Bronchial epithelial cell (primary cell): ENCODE results near the gene NBAS. TPM values are rescaled to one million over a fixed set of nuclear protein-coding genes. Genes with fewer than 3 reads are reported as not detected.

Experiments
- DNase-seq: peaks from one replicate; pipeline ENCODE4 v3.0.0-alpha.2; 2010; ENCODE audit warnings: low read depth
- FAIRE-seq: peaks from 2 replicates; lab custom pipeline; 2011; peaks lifted over from hg19 to GRCh38; lab: Jason Lieb, UNC
- H3K27me3 ChIP-seq: 2 replicates; pipeline ENCODE4 v1.5.1; 2011; ENCODE audit warnings: low read length; ENCODE audit not compliant: control insufficient read depth, insufficient read depth
- H3K36me3 ChIP-seq: 2 replicates; pipeline ENCODE4 v1.5.1; 2011; ENCODE audit warnings: low read length; ENCODE audit not compliant: control insufficient read depth, insufficient read depth
- H3K4me3 ChIP-seq: 2 replicates; pipeline ENCODE4 v1.5.1; 2011; ENCODE audit warnings: mild to moderate bottlenecking, low read depth, low read length, control low read depth
- total RNA-seq: library from RNA; depleted of rRNA; stranded (reverse); fragments of >200 nt; gene quantifications from 2 replicates; pipeline ENCODE4 v1.2.1, GENCODE V29; 2014
- TF ChIP-seq, protein P1 (sequence below): IDR thresholded peaks from 2 replicates; pipeline ENCODE4 v1.5.1; 2011; ENCODE audit warnings: mild to moderate bottlenecking, moderate library complexity, low read length, control low read depth, inconsistent platforms; ENCODE audit not compliant: insufficient read depth, severe bottlenecking

Gene NBAS
- total RNA-seq, 1 donor from 2014 or later: 78.2 TPM

GRCh38 chr2:15606481-15607441 lies 45.6 kb upstream of the NBAS start:
- H3K27me3 ChIP-seq: no peaks in the 10 kb centered on the region
- no peak for DNase-seq
- TF ChIP-seq, protein P1, sequence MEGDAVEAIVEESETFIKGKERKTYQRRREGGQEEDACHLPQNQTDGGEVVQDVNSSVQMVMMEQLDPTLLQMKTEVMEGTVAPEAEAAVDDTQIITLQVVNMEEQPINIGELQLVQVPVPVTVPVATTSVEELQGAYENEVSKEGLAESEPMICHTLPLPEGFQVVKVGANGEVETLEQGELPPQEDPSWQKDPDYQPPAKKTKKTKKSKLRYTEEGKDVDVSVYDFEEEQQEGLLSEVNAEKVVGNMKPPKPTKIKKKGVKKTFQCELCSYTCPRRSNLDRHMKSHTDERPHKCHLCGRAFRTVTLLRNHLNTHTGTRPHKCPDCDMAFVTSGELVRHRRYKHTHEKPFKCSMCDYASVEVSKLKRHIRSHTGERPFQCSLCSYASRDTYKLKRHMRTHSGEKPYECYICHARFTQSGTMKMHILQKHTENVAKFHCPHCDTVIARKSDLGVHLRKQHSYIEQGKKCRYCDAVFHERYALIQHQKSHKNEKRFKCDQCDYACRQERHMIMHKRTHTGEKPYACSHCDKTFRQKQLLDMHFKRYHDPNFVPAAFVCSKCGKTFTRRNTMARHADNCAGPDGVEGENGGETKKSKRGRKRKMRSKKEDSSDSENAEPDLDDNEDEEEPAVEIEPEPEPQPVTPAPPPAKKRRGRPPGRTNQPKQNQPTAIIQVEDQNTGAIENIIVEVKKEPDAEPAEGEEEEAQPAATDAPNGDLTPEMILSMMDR: no peak
- no peak overlapping the region for H3K4me3 ChIP-seq
- H3K36me3 ChIP-seq: peaks cover 12% of the 10 kb centered on the region
- no peak for FAIRE-seq

DNA sequence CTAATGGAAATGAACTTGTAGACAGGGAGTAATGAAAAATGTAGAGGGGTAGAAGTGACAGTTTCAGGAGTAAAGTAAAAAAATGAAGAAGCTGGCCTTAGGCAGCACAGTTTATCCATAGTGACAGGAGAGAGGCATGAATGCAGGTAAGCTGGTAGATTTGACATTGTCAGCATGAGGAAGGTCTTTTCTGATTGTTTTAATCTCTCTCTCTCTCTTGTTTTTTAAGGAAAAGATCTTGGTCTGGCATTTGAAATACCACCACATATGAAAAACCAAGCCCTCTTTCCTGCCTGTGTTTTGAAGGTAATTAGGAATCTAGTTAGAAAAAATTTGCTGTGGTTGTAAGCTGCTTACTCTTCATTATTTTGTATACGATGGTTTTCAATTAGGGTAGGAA lies 44.6 kb upstream of the NBAS start:
- TF ChIP-seq, protein P1: no peak
- H3K27me3 ChIP-seq: no peaks in the 10 kb centered on the region
- FAIRE-seq (no peak), DNase-seq (no peak)
- no peak overlapping the region for H3K4me3 ChIP-seq
- H3K36me3 ChIP-seq: peaks cover 16% of the 10 kb centered on the region

- no peak for DNase-seq
- no peak for FAIRE-seq
- Histone ChIP-seq H3K27me3 (no peaks in the 10 kb centered on the region), H3K36me3 (peaks cover 19% of the 10 kb centered on the region), H3K4me3 (no peak overlapping the region)
- TF ChIP-seq, protein P1: no peak
Observed at GRCh38 chr2:15603948-15604347, 42.8 kb upstream of the NBAS start.

GRCh38 chr2:15603044-15603765 lies 42.1 kb upstream of the NBAS start:
- Histone ChIP-seq H3K27me3 (no peaks in the 10 kb centered on the region), H3K36me3 (peaks cover 19% of the 10 kb centered on the region), H3K4me3 (no peak overlapping the region)
- FAIRE-seq (no peak), DNase-seq (no peak)
- TF ChIP-seq, protein P1: no peak

DNA sequence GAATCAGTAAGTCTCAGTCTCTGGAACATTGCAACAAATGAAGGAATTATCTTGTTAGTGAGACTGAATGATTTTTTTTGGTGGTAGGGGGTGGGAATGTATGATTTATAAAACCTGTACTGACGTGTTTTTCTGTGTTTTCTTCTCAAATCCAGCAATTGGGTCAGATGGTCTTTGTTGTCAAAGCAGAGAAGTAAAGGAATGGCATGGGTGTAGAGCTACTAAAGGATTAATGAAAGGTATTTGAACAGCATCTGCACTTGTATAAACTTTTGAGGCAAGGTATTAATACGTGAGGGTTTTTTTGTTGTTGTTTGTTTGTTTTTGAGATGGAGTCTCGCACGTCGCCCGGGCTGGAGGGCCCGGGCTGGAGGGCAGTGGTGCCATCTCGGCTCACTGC lies 41.3 kb upstream of the NBAS start:
- peaks cover 19% of the 10 kb centered on the region for H3K36me3 ChIP-seq
- no peak for FAIRE-seq
- TF ChIP-seq, protein P1: no peak
- no peak overlapping the region for H3K4me3 ChIP-seq
- H3K27me3 ChIP-seq: no peaks in the 10 kb centered on the region
- DNase-seq: no peak
